PC-3 (cell line): ENCODE measurements around the gene FEM1C.

Experiments used
- EZH2 ChIP-seq: fragments of 300-600 bp; sonication (generic); IDR thresholded peaks from one replicate; pipeline ENCODE4 v1.6.1; 2017; ENCODE audit warnings: antibody characterized with exemption, mild to moderate bottlenecking, low read length; ENCODE audit not compliant: unreplicated experiment
- EZH2phosphoT487 ChIP-seq: fragments of 300-600 bp; sonication (generic); IDR thresholded peaks from 2 replicates; pipeline ENCODE4 v1.6.1; 2018; ENCODE audit warnings: mild to moderate bottlenecking, antibody characterized with exemption, low read length, borderline replicate concordance
- TF ChIP-seq, protein P1 (sequence below): fragments of 300-600 bp; sonication (generic); conservative IDR thresholded peaks from 2 replicates; pipeline ENCODE4 v1.5.1; 2017; ENCODE audit warnings: antibody characterized with exemption, low read depth, mild to moderate bottlenecking, low read length

DNA sequence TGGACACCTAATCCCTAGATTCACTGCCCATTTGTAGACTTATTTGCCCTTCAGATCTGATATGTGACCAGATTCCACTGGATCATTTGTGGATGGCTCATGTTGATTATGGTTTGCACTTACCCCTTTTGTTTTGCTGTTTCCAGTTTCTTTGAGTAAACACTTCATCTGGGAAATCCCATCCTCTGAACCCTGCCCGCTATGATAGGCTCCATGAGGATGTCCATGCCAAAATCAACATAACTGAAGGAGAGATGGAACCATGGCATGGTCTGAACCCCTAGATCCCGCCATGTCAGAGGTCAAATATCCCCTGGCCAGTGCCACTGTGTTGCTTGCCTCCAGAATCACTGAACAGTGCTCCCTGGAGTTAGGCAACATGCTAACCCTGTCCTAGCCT, 11.7 kb upstream of the FEM1C start:
- TF ChIP-seq, protein P1, sequence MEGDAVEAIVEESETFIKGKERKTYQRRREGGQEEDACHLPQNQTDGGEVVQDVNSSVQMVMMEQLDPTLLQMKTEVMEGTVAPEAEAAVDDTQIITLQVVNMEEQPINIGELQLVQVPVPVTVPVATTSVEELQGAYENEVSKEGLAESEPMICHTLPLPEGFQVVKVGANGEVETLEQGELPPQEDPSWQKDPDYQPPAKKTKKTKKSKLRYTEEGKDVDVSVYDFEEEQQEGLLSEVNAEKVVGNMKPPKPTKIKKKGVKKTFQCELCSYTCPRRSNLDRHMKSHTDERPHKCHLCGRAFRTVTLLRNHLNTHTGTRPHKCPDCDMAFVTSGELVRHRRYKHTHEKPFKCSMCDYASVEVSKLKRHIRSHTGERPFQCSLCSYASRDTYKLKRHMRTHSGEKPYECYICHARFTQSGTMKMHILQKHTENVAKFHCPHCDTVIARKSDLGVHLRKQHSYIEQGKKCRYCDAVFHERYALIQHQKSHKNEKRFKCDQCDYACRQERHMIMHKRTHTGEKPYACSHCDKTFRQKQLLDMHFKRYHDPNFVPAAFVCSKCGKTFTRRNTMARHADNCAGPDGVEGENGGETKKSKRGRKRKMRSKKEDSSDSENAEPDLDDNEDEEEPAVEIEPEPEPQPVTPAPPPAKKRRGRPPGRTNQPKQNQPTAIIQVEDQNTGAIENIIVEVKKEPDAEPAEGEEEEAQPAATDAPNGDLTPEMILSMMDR: no peak
- TF ChIP-seq EZH2 (no peak), EZH2phosphoT487 (no peak)
